ENCODE measurements around the gene ADCY6. TPM values are rescaled to one million over a fixed set of nuclear protein-coding genes. Genes with fewer than 3 reads are reported as not detected.

The ADCY6 gene
- total and polyA plus RNA-seq, 4 donors = 4.3 to 30.5 (median 10.5) TPM

- no peak overlapping the region for H3K27ac ChIP-seq (ENCODE audit: low read depth in 1 of 2, low read length in 2 of 2)
- H3K9ac ChIP-seq (ENCODE audit: low read depth in 1 of 2, low read length in 2 of 2) = no peak overlapping the region
- peaks cover 16 to 43% (median 36%) of the 10 kb centered on the region in 4 donors for H3K36me3 ChIP-seq (ENCODE audit: control insufficient read depth in 4 of 4, insufficient read depth in 3 of 4, low read depth in 1 of 4, low read length in 3 of 4)
- WGBS = 96% methylated on average over 17 of the region's 17 CpGs
- DNase-seq (ENCODE audit: low spot score) = no peak
- no peaks in the 10 kb centered on the region for H3K27me3 ChIP-seq (ENCODE audit: control insufficient read depth in 4 of 4, insufficient read depth in 4 of 4, low read length in 3 of 4)
- TF ChIP-seq RAD21 (IDR thresholded peaks at IDR 0.05) (no peak), FOXA1 (IDR thresholded peaks at IDR 0.05) (no peak), TAF1 (conservative IDR thresholded peaks at IDR 0.05) (no peak), NR2F2 (IDR thresholded peaks at IDR 0.05) (no peak)
- TF ChIP-seq, protein P1, sequence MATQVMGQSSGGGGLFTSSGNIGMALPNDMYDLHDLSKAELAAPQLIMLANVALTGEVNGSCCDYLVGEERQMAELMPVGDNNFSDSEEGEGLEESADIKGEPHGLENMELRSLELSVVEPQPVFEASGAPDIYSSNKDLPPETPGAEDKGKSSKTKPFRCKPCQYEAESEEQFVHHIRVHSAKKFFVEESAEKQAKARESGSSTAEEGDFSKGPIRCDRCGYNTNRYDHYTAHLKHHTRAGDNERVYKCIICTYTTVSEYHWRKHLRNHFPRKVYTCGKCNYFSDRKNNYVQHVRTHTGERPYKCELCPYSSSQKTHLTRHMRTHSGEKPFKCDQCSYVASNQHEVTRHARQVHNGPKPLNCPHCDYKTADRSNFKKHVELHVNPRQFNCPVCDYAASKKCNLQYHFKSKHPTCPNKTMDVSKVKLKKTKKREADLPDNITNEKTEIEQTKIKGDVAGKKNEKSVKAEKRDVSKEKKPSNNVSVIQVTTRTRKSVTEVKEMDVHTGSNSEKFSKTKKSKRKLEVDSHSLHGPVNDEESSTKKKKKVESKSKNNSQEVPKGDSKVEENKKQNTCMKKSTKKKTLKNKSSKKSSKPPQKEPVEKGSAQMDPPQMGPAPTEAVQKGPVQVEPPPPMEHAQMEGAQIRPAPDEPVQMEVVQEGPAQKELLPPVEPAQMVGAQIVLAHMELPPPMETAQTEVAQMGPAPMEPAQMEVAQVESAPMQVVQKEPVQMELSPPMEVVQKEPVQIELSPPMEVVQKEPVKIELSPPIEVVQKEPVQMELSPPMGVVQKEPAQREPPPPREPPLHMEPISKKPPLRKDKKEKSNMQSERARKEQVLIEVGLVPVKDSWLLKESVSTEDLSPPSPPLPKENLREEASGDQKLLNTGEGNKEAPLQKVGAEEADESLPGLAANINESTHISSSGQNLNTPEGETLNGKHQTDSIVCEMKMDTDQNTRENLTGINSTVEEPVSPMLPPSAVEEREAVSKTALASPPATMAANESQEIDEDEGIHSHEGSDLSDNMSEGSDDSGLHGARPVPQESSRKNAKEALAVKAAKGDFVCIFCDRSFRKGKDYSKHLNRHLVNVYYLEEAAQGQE (IDR thresholded peaks at IDR 0.05) = no peak
- no peaks in the 10 kb centered on the region for H3K9me3 ChIP-seq (ENCODE audit: control insufficient read depth in 4 of 4, low read length in 3 of 4)
- H3K4me1 ChIP-seq (ENCODE audit: control insufficient read depth in 4 of 4, insufficient read depth in 4 of 4, low read length in 3 of 4) = no peaks in the 10 kb centered on the region
- H3K4me3 ChIP-seq (ENCODE audit: low read depth in 1 of 3, low read length in 3 of 3) = no peak overlapping the region
These were observed 38.7 kb upstream of the ADCY6 start for GRCh38 chr12:48827513-48828096.

DNA sequence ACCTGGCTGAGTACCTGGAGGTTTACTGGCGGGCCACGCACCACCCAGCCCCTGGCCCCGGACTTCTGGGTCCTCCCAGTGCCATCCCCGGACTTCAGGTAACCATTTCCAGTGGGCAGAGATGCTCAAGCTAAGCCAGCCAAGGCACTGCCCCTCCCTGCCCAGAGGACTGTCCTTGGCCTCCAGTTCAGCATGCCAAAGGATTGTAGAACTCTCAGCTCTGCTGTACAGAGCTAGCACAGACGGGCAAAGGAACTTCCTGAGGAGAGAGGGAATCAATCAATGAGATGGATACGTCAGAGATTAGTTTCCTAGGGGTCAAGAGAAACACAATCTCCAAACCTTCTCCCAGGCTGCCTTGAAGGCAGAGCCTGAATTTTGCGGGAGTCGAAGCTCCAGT, 38.1 kb upstream of the ADCY6 start:
- TF ChIP-seq FOXA1 (IDR thresholded peaks at IDR 0.05) (no peak), JUND (IDR thresholded peaks at IDR 0.05) (no peak), YY1 (IDR thresholded peaks at IDR 0.05) (no peak), FOXA2 (IDR thresholded peaks at IDR 0.05) (no peak), RAD21 (IDR thresholded peaks at IDR 0.05) (no peak)
- Histone ChIP-seq H3K36me3 (ENCODE audit: control insufficient read depth in 4 of 4, insufficient read depth in 3 of 4, low read depth in 1 of 4, low read length in 3 of 4) (peaks cover 11 to 37% (median 30%) of the 10 kb centered on the region in 4 donors), H3K4me1 (ENCODE audit: control insufficient read depth in 4 of 4, insufficient read depth in 4 of 4, low read length in 3 of 4) (no peaks in the 10 kb centered on the region), H3K27me3 (ENCODE audit: control insufficient read depth in 4 of 4, insufficient read depth in 4 of 4, low read length in 3 of 4) (no peaks in the 10 kb centered on the region), H3K4me3 (ENCODE audit: low read depth in 1 of 3, low read length in 3 of 3) (no peak overlapping the region), H3K9me3 (ENCODE audit: control insufficient read depth in 4 of 4, low read length in 3 of 4) (no peaks in the 10 kb centered on the region), H3K27ac (ENCODE audit: low read depth in 1 of 2, low read length in 2 of 2) (no peak overlapping the region), H3K9ac (ENCODE audit: low read depth in 1 of 2, low read length in 2 of 2) (no peak overlapping the region)
- 85% methylated on average over 8 of the region's 8 CpGs for WGBS
- no peak for DNase-seq (ENCODE audit: low spot score)

DNA sequence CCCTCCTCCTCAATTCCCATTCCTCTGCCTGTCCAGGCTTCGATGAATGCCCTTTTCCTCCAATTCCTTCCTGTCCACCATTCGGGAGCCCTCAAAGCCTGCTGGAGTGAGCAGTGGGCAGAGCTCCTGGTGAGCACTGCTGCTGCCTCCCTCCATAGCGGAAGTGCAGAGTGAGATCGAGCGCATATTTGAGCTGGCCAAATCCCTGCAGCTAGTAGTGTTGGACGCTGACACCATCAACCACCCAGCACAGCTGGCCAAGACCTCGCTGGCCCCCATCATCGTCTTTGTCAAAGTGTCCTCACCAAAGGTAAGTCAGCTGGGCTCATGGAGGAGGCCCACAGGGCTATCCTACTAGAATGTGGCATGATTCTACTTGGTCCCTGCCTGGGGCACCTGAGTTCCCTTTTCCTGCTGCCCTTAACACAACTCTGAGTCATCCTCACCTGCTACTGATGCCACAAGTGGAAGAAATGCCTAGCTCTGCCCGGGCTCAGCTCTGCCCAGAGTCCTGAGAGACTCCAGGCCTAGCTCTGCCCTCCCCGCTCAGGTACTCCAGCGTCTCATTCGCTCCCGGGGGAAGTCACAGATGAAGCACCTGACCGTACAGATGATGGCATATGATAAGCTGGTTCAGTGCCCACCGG, 37.4 kb upstream of the ADCY6 start:
- DNase-seq (ENCODE audit: low spot score) = no peak
- Histone ChIP-seq H3K4me3 (ENCODE audit: low read depth in 1 of 3, low read length in 3 of 3) (no peak overlapping the region), H3K27ac (ENCODE audit: low read depth in 1 of 2, low read length in 2 of 2) (no peak overlapping the region), H3K9ac (ENCODE audit: low read depth in 1 of 2, low read length in 2 of 2) (no peak overlapping the region), H3K9me3 (ENCODE audit: control insufficient read depth in 4 of 4, low read length in 3 of 4) (no peaks in the 10 kb centered on the region), H3K4me1 (ENCODE audit: control insufficient read depth in 4 of 4, insufficient read depth in 4 of 4, low read length in 3 of 4) (no peaks in the 10 kb centered on the region), H3K36me3 (ENCODE audit: control insufficient read depth in 4 of 4, insufficient read depth in 3 of 4, low read depth in 1 of 4, low read length in 3 of 4) (peaks cover 7 to 30% (median 23%) of the 10 kb centered on the region in 4 donors), H3K27me3 (ENCODE audit: control insufficient read depth in 4 of 4, insufficient read depth in 4 of 4, low read length in 3 of 4) (no peaks in the 10 kb centered on the region)
- WGBS = 88% methylated on average over 15 of the region's 15 CpGs
- TF ChIP-seq FOXA1 (IDR thresholded peaks at IDR 0.05) (no peak), RXRA (IDR thresholded peaks at IDR 0.05) (no peak), HNF4A (conservative IDR thresholded peaks at IDR 0.05) (no peak), TAF1 (conservative IDR thresholded peaks at IDR 0.05) (no peak), FOXA2 (IDR thresholded peaks at IDR 0.05) (no peak), SP1 (IDR thresholded peaks at IDR 0.05) (no peak), CTCF (IDR thresholded peaks at IDR 0.05; ENCODE audit: low read depth, low read length, missing input control) (no peak), MAX (IDR thresholded peaks at IDR 0.05) (no peak), NR2F2 (IDR thresholded peaks at IDR 0.05) (no peak), EGR1 (IDR thresholded peaks at IDR 0.05; ENCODE audit: low read depth in 2 of 2) (no peak), JUND (IDR thresholded peaks at IDR 0.05) (no peak), RAD21 (IDR thresholded peaks at IDR 0.05) (no peak)
- TF ChIP-seq, protein P2, sequence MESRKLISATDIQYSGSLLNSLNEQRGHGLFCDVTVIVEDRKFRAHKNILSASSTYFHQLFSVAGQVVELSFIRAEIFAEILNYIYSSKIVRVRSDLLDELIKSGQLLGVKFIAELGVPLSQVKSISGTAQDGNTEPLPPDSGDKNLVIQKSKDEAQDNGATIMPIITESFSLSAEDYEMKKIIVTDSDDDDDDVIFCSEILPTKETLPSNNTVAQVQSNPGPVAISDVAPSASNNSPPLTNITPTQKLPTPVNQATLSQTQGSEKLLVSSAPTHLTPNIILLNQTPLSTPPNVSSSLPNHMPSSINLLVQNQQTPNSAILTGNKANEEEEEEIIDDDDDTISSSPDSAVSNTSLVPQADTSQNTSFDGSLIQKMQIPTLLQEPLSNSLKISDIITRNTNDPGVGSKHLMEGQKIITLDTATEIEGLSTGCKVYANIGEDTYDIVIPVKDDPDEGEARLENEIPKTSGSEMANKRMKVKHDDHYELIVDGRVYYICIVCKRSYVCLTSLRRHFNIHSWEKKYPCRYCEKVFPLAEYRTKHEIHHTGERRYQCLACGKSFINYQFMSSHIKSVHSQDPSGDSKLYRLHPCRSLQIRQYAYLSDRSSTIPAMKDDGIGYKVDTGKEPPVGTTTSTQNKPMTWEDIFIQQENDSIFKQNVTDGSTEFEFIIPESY (IDR thresholded peaks at IDR 0.05) = no peak
- TF ChIP-seq, protein P1 (IDR thresholded peaks at IDR 0.05) = no peak

Data from liver (tissue), 9 donors.